ENCODE results near the gene MRPL24.
A peak's percentile ranks its signal among the peaks of the same experiment; 100 is the strongest.

The MRPL24 gene

GRCh38 chr1:156705918-156706656 lies 34.8 kb downstream of the MRPL24 start:
- H3K27ac ChIP-seq = peak overlapping the region; percentile 76 to 77
- peaks cover 0 to 18% of the 10 kb centered on the region in 2 donors for H3K27me3 ChIP-seq
- H3K4me1 ChIP-seq = peaks cover 5 to 69% (median 42%) of the 10 kb centered on the region in 4 donors
- H3K36me3 ChIP-seq = no peaks in the 10 kb centered on the region
- intact Hi-C loops (cut with DNase I; ENCODE audit: low total_unique reads) = no loop called here
- H3K4me3 ChIP-seq = peak overlapping the region; percentile 42 to 56
- no peaks in the 10 kb centered on the region for H3K9me3 ChIP-seq
- peak in 1 of 2 donors; percentile 74 for DNase-seq
- TF ChIP-seq CTCF (IDR thresholded peaks at IDR 0.05) = peak; percentile 61 to 78

GRCh38 chr1:156705321-156705917 lies 35.5 kb downstream of the MRPL24 start, which contains the start of gene CRABP2:
CRABP2 (minus strand) TSS chr1:156705583; CDS start chr1:156705446, 137 bp downstream.
- intact Hi-C loops (cut with DNase I; ENCODE audit: low total_unique reads) = no loop called here
- peaks cover 0 to 25% of the 10 kb centered on the region in 2 donors for H3K27me3 ChIP-seq
- H3K4me1 ChIP-seq = peaks cover 5 to 62% (median 41%) of the 10 kb centered on the region in 4 donors
- peak within 1 kb of the TSS; percentile 42 to 56 for H3K4me3 ChIP-seq
- no peak for TF ChIP-seq CTCF (IDR thresholded peaks at IDR 0.05)
- peaks cover 0 to 2% (median 0%) of the 10 kb centered on the region in 3 donors for H3K36me3 ChIP-seq
- DNase-seq = peak in 1 of 2 donors; percentile 72
- H3K27ac ChIP-seq = peak within 1 kb of the TSS; percentile 76 to 77
- H3K9me3 ChIP-seq = no peaks in the 10 kb centered on the region

GRCh38 chr1:156704930-156705320 lies 36.0 kb downstream of the MRPL24 start:
- peak overlapping the region; percentile 76 to 77 for H3K27ac ChIP-seq
- peaks cover 5 to 57% (median 37%) of the 10 kb centered on the region in 4 donors for H3K4me1 ChIP-seq

GRCh38 chr1:156704166-156704711 lies 36.6 kb downstream of the MRPL24 start:
- intact Hi-C loops (cut with DNase I; ENCODE audit: low total_unique reads) = no loop called here
- no peak for TF ChIP-seq CTCF (IDR thresholded peaks at IDR 0.05)
- Histone ChIP-seq H3K4me1 (peaks cover 5 to 50% (median 30%) of the 10 kb centered on the region in 4 donors), H3K27me3 (peaks cover 0 to 36% of the 10 kb centered on the region in 2 donors), H3K36me3 (peaks cover 0 to 12% (median 0%) of the 10 kb centered on the region in 3 donors), H3K9me3 (no peaks in the 10 kb centered on the region), H3K27ac (no peak overlapping the region), H3K4me3 (no peak overlapping the region)
- DNase-seq = no peak

More at GRCh38 chr1:156704930-156705320, 36.0 kb downstream of the MRPL24 start:
- Histone ChIP-seq H3K9me3 (no peaks in the 10 kb centered on the region), H3K36me3 (peaks cover 0 to 6% (median 0%) of the 10 kb centered on the region in 3 donors), H3K4me3 (peak overlapping the region; percentile 42 to 56), H3K27me3 (peaks cover 0 to 30% of the 10 kb centered on the region in 2 donors)
- no peak for TF ChIP-seq CTCF (IDR thresholded peaks at IDR 0.05)
- intact Hi-C loops (cut with DNase I; ENCODE audit: low total_unique reads) = no loop called here
- peak; percentile 67 to 89 for DNase-seq

DNA sequence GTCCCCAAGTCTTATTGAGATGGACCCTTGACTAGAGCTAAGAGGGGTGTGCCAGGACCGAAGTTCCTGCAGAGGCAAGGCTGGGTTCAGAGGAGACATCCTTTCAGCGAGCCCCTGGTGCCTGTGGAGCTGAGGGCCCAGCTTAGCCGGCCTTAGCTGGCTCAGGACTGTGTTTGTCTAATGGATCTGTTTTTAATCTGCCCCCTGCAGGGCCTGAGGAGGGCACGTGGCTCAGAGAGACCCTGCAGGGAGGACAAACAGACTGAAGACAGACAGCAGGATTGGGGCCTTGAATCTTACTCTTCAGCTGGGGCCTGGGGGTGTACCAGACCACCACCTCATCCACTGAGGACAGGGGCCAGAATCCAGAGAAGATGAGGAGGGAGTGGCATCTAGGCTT lies 37.1 kb downstream of the MRPL24 start:
- H3K27ac ChIP-seq = no peak overlapping the region
- intact Hi-C loops (cut with DNase I; ENCODE audit: low total_unique reads) = no loop called here
- H3K4me1 ChIP-seq = peaks cover 5 to 45% (median 29%) of the 10 kb centered on the region in 4 donors
- H3K4me3 ChIP-seq = no peak overlapping the region
- TF ChIP-seq CTCF (IDR thresholded peaks at IDR 0.05) = no peak
- H3K9me3 ChIP-seq = no peaks in the 10 kb centered on the region
- peaks cover 0 to 38% of the 10 kb centered on the region in 2 donors for H3K27me3 ChIP-seq
- DNase-seq = no peak
- peaks cover 0 to 14% (median 0%) of the 10 kb centered on the region in 3 donors for H3K36me3 ChIP-seq
